Measurements from ENCODE around the gene TMEM154.

- TF ChIP-seq CTCF (IDR thresholded peaks at IDR 0.05; ENCODE audit: low read depth, low read length) (no peak), EZH2phosphoT487 (IDR thresholded peaks at IDR 0.05; ENCODE audit: low read depth) (no peak)
Measured at GRCh38 chr4:152599636-152600035, 80.2 kb downstream of the TMEM154 start.
